HL-60 (cell line): ENCODE data around the gene NBPF6.

Experiments used
- GABPA ChIP-seq: IDR thresholded peaks from 2 replicates; pipeline ENCODE4 v1.6.1; 2012; ENCODE audit warnings: low read depth
- POLR2AphosphoS5 ChIP-seq: IDR thresholded peaks from 2 replicates; pipeline ENCODE4 v1.6.1; 2012; ENCODE audit warnings: low read depth
- TF ChIP-seq, protein P1 (sequence below): IDR thresholded peaks from one replicate; pipeline ENCODE4 v1.5.1; 2011; ENCODE audit warnings: low read length, control low read depth, inconsistent platforms; ENCODE audit not compliant: insufficient read depth
- TF ChIP-seq, protein P2 (sequence below): IDR thresholded peaks from 2 replicates; pipeline ENCODE4 v1.6.1; 2012; ENCODE audit warnings: low read depth; ENCODE audit not compliant: insufficient replicate concordance

DNA sequence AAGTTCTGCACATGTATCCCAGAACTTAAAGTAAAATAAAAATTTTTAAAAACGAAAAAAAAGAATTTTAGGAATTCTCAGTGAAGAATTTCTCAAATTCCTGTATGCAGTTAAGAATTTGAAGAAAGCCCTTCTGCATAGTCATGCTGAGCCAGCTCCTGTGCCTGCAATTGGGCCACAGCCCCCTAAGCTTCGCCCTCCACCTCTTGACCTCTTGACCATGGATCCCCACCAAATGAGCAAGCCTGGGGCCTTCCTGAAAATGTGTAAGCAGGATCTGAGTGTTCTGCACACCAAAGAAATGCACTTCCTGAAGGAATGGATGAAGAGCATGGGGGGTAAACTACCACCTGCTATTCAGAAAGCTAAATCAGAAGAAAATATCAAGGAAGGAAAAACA is 52.0 kb downstream of the NBPF6 start:
- TF ChIP-seq, protein P1, sequence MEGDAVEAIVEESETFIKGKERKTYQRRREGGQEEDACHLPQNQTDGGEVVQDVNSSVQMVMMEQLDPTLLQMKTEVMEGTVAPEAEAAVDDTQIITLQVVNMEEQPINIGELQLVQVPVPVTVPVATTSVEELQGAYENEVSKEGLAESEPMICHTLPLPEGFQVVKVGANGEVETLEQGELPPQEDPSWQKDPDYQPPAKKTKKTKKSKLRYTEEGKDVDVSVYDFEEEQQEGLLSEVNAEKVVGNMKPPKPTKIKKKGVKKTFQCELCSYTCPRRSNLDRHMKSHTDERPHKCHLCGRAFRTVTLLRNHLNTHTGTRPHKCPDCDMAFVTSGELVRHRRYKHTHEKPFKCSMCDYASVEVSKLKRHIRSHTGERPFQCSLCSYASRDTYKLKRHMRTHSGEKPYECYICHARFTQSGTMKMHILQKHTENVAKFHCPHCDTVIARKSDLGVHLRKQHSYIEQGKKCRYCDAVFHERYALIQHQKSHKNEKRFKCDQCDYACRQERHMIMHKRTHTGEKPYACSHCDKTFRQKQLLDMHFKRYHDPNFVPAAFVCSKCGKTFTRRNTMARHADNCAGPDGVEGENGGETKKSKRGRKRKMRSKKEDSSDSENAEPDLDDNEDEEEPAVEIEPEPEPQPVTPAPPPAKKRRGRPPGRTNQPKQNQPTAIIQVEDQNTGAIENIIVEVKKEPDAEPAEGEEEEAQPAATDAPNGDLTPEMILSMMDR = no peak
- TF ChIP-seq GABPA (no peak), POLR2AphosphoS5 (no peak)
- TF ChIP-seq, protein P2, sequence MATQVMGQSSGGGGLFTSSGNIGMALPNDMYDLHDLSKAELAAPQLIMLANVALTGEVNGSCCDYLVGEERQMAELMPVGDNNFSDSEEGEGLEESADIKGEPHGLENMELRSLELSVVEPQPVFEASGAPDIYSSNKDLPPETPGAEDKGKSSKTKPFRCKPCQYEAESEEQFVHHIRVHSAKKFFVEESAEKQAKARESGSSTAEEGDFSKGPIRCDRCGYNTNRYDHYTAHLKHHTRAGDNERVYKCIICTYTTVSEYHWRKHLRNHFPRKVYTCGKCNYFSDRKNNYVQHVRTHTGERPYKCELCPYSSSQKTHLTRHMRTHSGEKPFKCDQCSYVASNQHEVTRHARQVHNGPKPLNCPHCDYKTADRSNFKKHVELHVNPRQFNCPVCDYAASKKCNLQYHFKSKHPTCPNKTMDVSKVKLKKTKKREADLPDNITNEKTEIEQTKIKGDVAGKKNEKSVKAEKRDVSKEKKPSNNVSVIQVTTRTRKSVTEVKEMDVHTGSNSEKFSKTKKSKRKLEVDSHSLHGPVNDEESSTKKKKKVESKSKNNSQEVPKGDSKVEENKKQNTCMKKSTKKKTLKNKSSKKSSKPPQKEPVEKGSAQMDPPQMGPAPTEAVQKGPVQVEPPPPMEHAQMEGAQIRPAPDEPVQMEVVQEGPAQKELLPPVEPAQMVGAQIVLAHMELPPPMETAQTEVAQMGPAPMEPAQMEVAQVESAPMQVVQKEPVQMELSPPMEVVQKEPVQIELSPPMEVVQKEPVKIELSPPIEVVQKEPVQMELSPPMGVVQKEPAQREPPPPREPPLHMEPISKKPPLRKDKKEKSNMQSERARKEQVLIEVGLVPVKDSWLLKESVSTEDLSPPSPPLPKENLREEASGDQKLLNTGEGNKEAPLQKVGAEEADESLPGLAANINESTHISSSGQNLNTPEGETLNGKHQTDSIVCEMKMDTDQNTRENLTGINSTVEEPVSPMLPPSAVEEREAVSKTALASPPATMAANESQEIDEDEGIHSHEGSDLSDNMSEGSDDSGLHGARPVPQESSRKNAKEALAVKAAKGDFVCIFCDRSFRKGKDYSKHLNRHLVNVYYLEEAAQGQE = no peak
